Esophagus (tissue), 2 donors: ENCODE results near the gene GRAMD1B. TPM values are rescaled to one million over a fixed set of nuclear protein-coding genes. Genes with fewer than 3 reads are reported as not detected.

ENCODE experiments used
- H3K27ac ChIP-seq, 2 donors: one replicate each; pipeline ENCODE4 v1.5.1; 2013; ENCODE audit warnings: low read depth in 2 of 2, mild to moderate bottlenecking in 2 of 2, inconsistent platforms in 1 of 2, low read length in 1 of 2, moderate library complexity in 1 of 2
- H3K27me3 ChIP-seq, 2 donors: one replicate each; pipeline ENCODE4 v1.6.1; 2013; ENCODE audit warnings: low read length in 2 of 2, control low read depth in 1 of 2, mild to moderate bottlenecking in 1 of 2; ENCODE audit not compliant: insufficient read depth in 2 of 2, control insufficient read depth in 1 of 2
- H3K36me3 ChIP-seq, 2 donors: one replicate each; pipeline ENCODE4 v1.6.1; 2013; ENCODE audit warnings: low read length in 1 of 2; ENCODE audit not compliant: control insufficient read depth in 2 of 2, insufficient read depth in 2 of 2
- H3K4me1 ChIP-seq, 2 donors: one replicate each; pipeline ENCODE4 v1.6.1; 2013; ENCODE audit warnings: low read length in 1 of 2; ENCODE audit not compliant: control insufficient read depth in 2 of 2, insufficient read depth in 2 of 2
- H3K4me3 ChIP-seq, 2 donors: one replicate each; pipeline ENCODE4 v1.5.1; 2013; ENCODE audit warnings: low read length in 2 of 2, mild to moderate bottlenecking in 2 of 2, low read depth in 1 of 2, moderate library complexity in 1 of 2
- H3K9me3 ChIP-seq, 2 donors: one replicate each; pipeline ENCODE4 v1.6.1; 2013; ENCODE audit warnings: mild to moderate bottlenecking in 2 of 2, low read depth in 1 of 2, low read length in 1 of 2, moderate library complexity in 1 of 2; ENCODE audit not compliant: control insufficient read depth in 2 of 2, insufficient read depth in 1 of 2
- WGBS, 2 donors: extraction: QIAGEN DNeasy Blood & Tissue Kit; methylation state at CpG; one replicate each; pipeline ENCODE4 v1.1.7; 2013; 5-methylcytosine and 5-hydroxymethylcytosine counted together
- polyA plus RNA-seq, 2 donors: library from polyadenylated mRNA; stranded (reverse); fragments of 200-250 nt; gene quantifications; one replicate each; pipeline ENCODE4 v1.2.3, GENCODE V29; 2013
- donor health status: healthy with polysubstance abuse.
- donor health status: Bipolar disorder and iron deficiency.

The GRAMD1B gene
- polyA plus RNA-seq, 2 donors = 0.26 to 0.37 TPM

DNA sequence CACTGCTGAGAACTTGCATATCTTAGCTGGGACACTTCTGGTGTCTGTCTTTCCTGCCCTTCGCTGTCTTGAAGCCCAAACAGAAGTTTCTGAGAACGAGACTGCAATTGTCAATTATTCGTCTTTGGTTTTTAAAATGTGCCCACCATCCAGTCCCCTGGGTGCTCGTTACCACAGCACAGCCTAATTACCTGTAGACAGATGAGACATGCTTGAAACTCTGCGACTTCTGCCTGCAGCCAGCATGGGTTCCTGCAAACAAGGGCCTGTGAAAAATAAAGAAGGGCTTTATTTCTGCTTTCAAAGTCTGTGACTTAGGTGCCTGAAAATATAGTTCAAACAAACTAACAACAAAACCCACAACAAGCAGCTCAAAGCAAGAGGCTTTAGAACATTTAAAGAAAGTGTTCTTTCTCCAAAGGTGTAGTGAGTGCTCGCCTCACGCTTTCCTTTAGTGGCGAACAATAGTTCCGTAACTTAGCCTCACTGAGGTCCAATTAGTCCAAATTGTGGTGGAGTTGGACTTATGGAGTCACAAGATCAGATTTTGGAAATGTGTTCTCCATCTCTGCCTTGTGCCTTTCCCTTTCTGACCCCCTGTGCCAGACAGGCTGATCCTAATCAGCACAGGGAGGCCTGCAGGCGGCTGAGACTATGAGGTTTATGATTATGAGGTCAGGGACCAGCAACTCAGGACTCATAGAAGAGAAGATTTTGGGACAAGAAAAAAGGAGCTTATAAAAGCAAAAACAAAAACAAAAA lies 20.4 kb upstream of the GRAMD1B start:
- Histone ChIP-seq H3K4me1 (no peaks in the 10 kb centered on the region), H3K9me3 (no peaks in the 10 kb centered on the region), H3K27me3 (no peaks in the 10 kb centered on the region), H3K4me3 (no peak overlapping the region), H3K36me3 (no peaks in the 10 kb centered on the region), H3K27ac (no peak overlapping the region)
- WGBS, 2 donors = 85 to 93% methylated on average over 10 of the region's 10 CpGs

GRCh38 chr11:123410218-123410549 lies 19.9 kb upstream of the GRAMD1B start:
- 89 to 95% methylated on average over 3 of the region's 3 CpGs for WGBS, 2 donors
- Histone ChIP-seq H3K36me3 (no peaks in the 10 kb centered on the region), H3K9me3 (no peaks in the 10 kb centered on the region), H3K27me3 (no peaks in the 10 kb centered on the region), H3K4me1 (no peaks in the 10 kb centered on the region), H3K27ac (no peak overlapping the region), H3K4me3 (no peak overlapping the region)

- Histone ChIP-seq H3K27ac (no peak overlapping the region), H3K36me3 (no peaks in the 10 kb centered on the region), H3K27me3 (no peaks in the 10 kb centered on the region), H3K4me3 (no peak overlapping the region), H3K4me1 (no peaks in the 10 kb centered on the region), H3K9me3 (no peaks in the 10 kb centered on the region)
- WGBS, 2 donors = 85 to 88% methylated on average over 6 of the region's 6 CpGs
These were observed 16.4 kb upstream of the GRAMD1B start for GRCh38 chr11:123413636-123414035.

DNA sequence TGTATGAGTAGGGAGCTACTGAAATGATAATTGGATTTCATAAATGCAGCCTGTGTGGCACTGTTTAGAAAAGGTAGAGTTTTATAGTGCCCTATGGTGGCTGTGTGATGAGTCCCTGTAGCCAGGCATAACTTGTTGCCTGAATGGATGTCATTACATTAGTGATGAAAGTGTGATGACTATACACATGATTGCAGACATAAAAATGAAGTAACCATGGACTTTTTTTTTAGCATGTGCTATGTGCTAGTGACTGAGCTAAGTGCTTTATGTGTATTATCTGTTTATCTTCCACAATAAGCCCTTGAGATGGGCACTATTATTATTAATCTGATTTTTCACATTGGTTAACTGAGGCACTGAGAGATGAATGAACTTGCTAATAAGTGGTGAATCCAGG lies 13.5 kb upstream of the GRAMD1B start:
- Histone ChIP-seq H3K36me3 (no peaks in the 10 kb centered on the region), H3K4me1 (no peaks in the 10 kb centered on the region), H3K27ac (no peak overlapping the region), H3K4me3 (no peak overlapping the region), H3K9me3 (no peaks in the 10 kb centered on the region), H3K27me3 (no peaks in the 10 kb centered on the region)

- 81 to 87% methylated on average over 4 of the region's 4 CpGs for WGBS, 2 donors
- no peak overlapping the region for H3K27ac ChIP-seq
- no peaks in the 10 kb centered on the region for H3K36me3 ChIP-seq
- no peaks in the 10 kb centered on the region for H3K9me3 ChIP-seq
- H3K4me1 ChIP-seq = no peaks in the 10 kb centered on the region
- H3K27me3 ChIP-seq = no peaks in the 10 kb centered on the region
- H3K4me3 ChIP-seq = no peak overlapping the region
These were observed 11.5 kb upstream of the GRAMD1B start for GRCh38 chr11:123418351-123419114.

- no peaks in the 10 kb centered on the region for H3K27me3 ChIP-seq
- H3K9me3 ChIP-seq = no peaks in the 10 kb centered on the region
- H3K4me3 ChIP-seq = no peak overlapping the region
- H3K27ac ChIP-seq = no peak overlapping the region
- no peaks in the 10 kb centered on the region for H3K4me1 ChIP-seq
- WGBS, 2 donors = 72 to 82% methylated on average over 4 of the region's 4 CpGs
- no peaks in the 10 kb centered on the region for H3K36me3 ChIP-seq
These were observed 10.2 kb upstream of the GRAMD1B start for GRCh38 chr11:123419731-123420452.

DNA sequence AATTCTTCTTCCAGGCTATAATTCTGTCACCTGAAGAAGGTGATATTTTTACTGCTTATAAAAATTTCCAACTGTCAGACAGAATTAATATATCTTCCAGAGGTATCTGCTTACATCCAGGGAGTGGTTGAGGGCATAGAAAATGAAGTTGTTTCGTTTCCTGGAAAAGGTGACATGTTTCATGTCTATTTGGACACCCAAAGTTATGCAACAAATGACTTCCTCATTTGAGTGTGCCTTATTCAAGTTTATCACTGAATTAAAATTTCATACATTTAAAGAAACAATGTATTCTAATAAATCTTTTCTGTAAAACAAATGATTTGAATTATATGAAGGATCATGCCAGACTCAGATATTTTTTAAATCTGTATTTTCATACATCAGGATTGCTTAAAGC lies 8.5 kb upstream of the GRAMD1B start:
- WGBS, 2 donors = 31 to 52% methylated on average over 1 of the region's 1 CpG
- no peak overlapping the region for H3K4me3 ChIP-seq
- no peaks in the 10 kb centered on the region for H3K27me3 ChIP-seq

DNA sequence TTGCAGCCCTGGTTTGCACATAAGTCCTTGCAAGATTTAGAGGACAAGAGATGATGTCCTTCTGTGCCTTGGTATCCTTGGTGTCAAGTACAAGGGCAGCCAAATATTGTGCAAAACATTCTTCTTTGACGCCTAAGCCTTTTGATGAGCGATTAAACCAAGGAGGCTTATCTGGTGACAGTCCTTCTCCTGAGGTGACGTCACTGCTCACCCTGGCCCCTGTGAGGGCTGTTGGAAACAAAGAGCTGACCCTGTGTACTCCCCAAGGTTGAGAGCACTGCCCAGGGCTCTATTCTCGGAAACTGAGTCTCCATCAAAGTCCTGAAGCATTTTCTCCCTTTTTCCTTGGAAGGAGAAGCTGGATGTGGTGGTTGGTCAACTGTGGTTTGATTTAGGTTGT lies 4.7 kb upstream of the GRAMD1B start:
- Histone ChIP-seq H3K27me3 (no peaks in the 10 kb centered on the region), H3K9me3 (no peaks in the 10 kb centered on the region), H3K36me3 (no peaks in the 10 kb centered on the region), H3K4me1 (peaks cover 2 to 4% of the 10 kb centered on the region in 2 donors), H3K27ac (no peak overlapping the region), H3K4me3 (no peak overlapping the region)
- 88 to 89% methylated on average over 4 of the region's 4 CpGs for WGBS, 2 donors

More for the DNA sequence above, 8.5 kb upstream of the GRAMD1B start:
- H3K36me3 ChIP-seq = no peaks in the 10 kb centered on the region
- no peaks in the 10 kb centered on the region for H3K9me3 ChIP-seq
- no peaks in the 10 kb centered on the region for H3K4me1 ChIP-seq
- H3K27ac ChIP-seq = no peak overlapping the region

DNA sequence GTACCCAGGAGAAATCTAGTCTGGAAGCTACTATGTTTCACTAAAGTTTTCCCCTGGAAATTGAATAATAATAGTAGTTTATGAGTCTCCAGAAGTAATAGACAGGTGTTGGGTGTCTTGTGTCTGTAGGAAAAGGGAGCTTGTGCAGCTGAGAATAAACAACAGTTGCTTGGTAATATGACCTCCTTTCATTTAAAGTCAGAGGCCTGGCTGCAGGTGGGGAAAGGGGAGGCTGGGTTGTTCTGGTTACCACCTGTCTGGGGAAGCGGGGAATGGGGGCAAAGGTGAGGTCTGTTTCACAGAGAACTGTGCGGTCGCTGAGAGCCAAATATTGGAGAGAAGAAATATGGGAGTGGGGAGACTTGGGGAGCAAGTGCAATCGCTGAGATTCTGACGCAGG lies 3.3 kb upstream of the GRAMD1B start:
- Histone ChIP-seq H3K36me3 (no peaks in the 10 kb centered on the region), H3K4me3 (no peak overlapping the region), H3K27me3 (no peaks in the 10 kb centered on the region), H3K9me3 (no peaks in the 10 kb centered on the region), H3K27ac (no peak overlapping the region), H3K4me1 (peaks cover 5 to 9% of the 10 kb centered on the region in 2 donors)
- 84 to 97% methylated on average over 5 of the region's 5 CpGs for WGBS, 2 donors
